K562 (cell line): ENCODE results near the gene CFAP206. TPM values are rescaled to one million over a fixed set of nuclear protein-coding genes. Genes with fewer than 3 reads are reported as not detected.
A peak's percentile ranks its signal among the peaks of the same experiment; 100 is the strongest.

Experiments
- ATF1 ChIP-seq, 2 experiments: fragments of 450-650 bp in 1 of 2; IDR thresholded peaks; 2 replicates each; pipeline ENCODE4 v1.6.1; 2016; ENCODE audit warnings: missing compliant biosample characterization in 1 of 2, missing genetic modification characterization in 1 of 2
- ATF7 ChIP-seq: fragments of 450-650 bp; IDR thresholded peaks from 2 replicates; pipeline ENCODE4 v1.7.1; 2014; ENCODE audit warnings: mild to moderate bottlenecking, moderate library complexity
- CSDE1 ChIP-seq, 2 experiments: fragments of 450-650 bp; IDR thresholded peaks; 2 replicates each; pipeline ENCODE4 v1.6.1; 2016; ENCODE audit warnings: mild to moderate bottlenecking in 1 of 2
- ESRRA ChIP-seq: fragments of 450-650 bp; IDR thresholded peaks from 2 replicates; pipeline ENCODE4 v1.6.1; 2014; ENCODE audit warnings: low read depth, mild to moderate bottlenecking, moderate library complexity, borderline replicate concordance
- KAT2B ChIP-seq: IDR thresholded peaks from one replicate; pipeline ENCODE4 v1.6.1; 2012; ENCODE audit warnings: low read depth, mild to moderate bottlenecking, control low read depth, inconsistent platforms, low read length, moderate library complexity
- L3MBTL2 ChIP-seq: fragments of 450-650 bp; IDR thresholded peaks from 2 replicates; pipeline ENCODE4 v1.6.1; 2016; ENCODE audit warnings: mild to moderate bottlenecking, moderate library complexity
- MAZ ChIP-seq, 2 experiments: fragments of 450-650 bp in 1 of 2; sonication (generic) in 1 of 2; formaldehyde crosslinking; IDR thresholded peaks in 1 of 2; conservative IDR thresholded peaks in 1 of 2; 2 replicates each; pipeline versions ENCODE4 v1.4.0 to v1.5.0; 2020; ENCODE audit warnings: mild to moderate bottlenecking in 1 of 2, missing genetic modification reagents in 1 of 2
- MCM5 ChIP-seq: fragments of 450-650 bp; IDR thresholded peaks from 2 replicates; pipeline ENCODE4 v1.6.1; 2016; ENCODE audit warnings: low read depth
- MCM7 ChIP-seq, 2 experiments: fragments of 450-650 bp; IDR thresholded peaks; 2 replicates each; pipeline ENCODE4 v1.6.1; 2016 to 2018
- MTA1 ChIP-seq: fragments of 450-650 bp; IDR thresholded peaks from 2 replicates; pipeline ENCODE4 v1.6.1; 2017; ENCODE audit warnings: borderline replicate concordance
- POLR2AphosphoS5 ChIP-seq: IDR thresholded peaks from 2 replicates; pipeline ENCODE4 v1.6.1; 2011; ENCODE audit warnings: mild to moderate bottlenecking, low read depth, low read length, moderate library complexity; ENCODE audit not compliant: control insufficient read depth, insufficient read depth
- RBBP5 ChIP-seq: fragments of 200-600 bp; sonication (generic); IDR thresholded peaks from 2 replicates; pipeline ENCODE4 v1.6.1; 2012; ENCODE audit warnings: borderline replicate concordance, mild to moderate bottlenecking, low read length, control low read depth, inconsistent platforms; ENCODE audit not compliant: insufficient read depth, poor library complexity, severe bottlenecking
- RFX1 ChIP-seq: fragments of 450-650 bp; IDR thresholded peaks from 2 replicates; pipeline ENCODE4 v1.6.1; 2016; ENCODE audit warnings: mild to moderate bottlenecking, moderate library complexity
- SMAD3 ChIP-seq: fragments of 450-650 bp; formaldehyde crosslinking; conservative IDR thresholded peaks from 2 replicates; pipeline ENCODE4 v1.4.0; 2020; ENCODE audit warnings: mild to moderate bottlenecking
- SMAD4 ChIP-seq: fragments of 250-450 bp; sonication (Bioruptor Pico); conservative IDR thresholded peaks from 2 replicates; pipeline ENCODE4 v1.8.0; 2021; ENCODE audit warnings: inconsistent platforms, mild to moderate bottlenecking, moderate library complexity
- TAF9B ChIP-seq: fragments of 450-650 bp; IDR thresholded peaks from 2 replicates; pipeline ENCODE4 v1.6.1; 2018; ENCODE audit warnings: mild to moderate bottlenecking; ENCODE audit not compliant: partially characterized antibody
- TBP ChIP-seq: optimal IDR thresholded peaks from 2 replicates; pipeline ENCODE3; 2011; ENCODE audit warnings: low read depth, low read length, improper control_type of control experiment
- ZBTB2 ChIP-seq: fragments of 450-650 bp; IDR thresholded peaks from 2 replicates; pipeline ENCODE4 v1.6.1; 2016; ENCODE audit warnings: antibody characterized with exemption
- ZNF324 ChIP-seq: fragments of 250-450 bp; sonication (Bioruptor Pico); IDR thresholded peaks from 2 replicates; pipeline ENCODE4 v1.4.0; 2020; ENCODE audit warnings: mild to moderate bottlenecking
- ZNF589 ChIP-seq: fragments of 200-800 bp; sonication (Bioruptor generic); IDR thresholded peaks from 2 replicates; pipeline ENCODE4 v1.6.1; 2016; ENCODE audit warnings: low read depth, missing genetic modification characterization, missing compliant biosample characterization
- ZNF766 ChIP-seq: fragments of 200-800 bp; sonication (Bioruptor generic); conservative IDR thresholded peaks from 2 replicates; pipeline ENCODE4 v1.6.1; 2016; ENCODE audit warnings: missing genetic modification characterization, missing compliant biosample characterization
- polyA plus RNA-seq, 8 experiments: library from polyadenylated mRNA; depleted of rRNA in 4 of 8; stranded (reverse) in 5 of 8; unstranded in 3 of 8; fragments of >200 nt; fragmentation: Nextera tagmentation in 2 of 8; fragmentation: Illumina TruSeq in 1 of 8; extraction: Ambion mirVana in 2 of 8; extraction: Trizol in 1 of 8; gene quantifications; 2 replicates each; pipeline versions ENCODE4 v1.2.1 to v1.2.3, GENCODE V29; 2011 to 2014; ENCODE audit warnings: inconsistent platforms in 1 of 8, missing spikeins in 1 of 8
- total RNA-seq, 7 experiments: library from RNA; depleted of rRNA in 6 of 7; stranded (reverse); fragments of >200 nt in 6 of 7; fragmentation: Illumina TruSeq in 2 of 7; extraction: Trizol in 2 of 7; gene quantifications; 2 replicates each; pipeline versions ENCODE4 v1.2.1 to v1.2.3, GENCODE V29; 2011 to 2021; ENCODE audit warnings: low replicate concordance in 1 of 7
- TF ChIP-seq, protein P1 (sequence below), 2 experiments: fragments of 250-450 bp in 1 of 2; fragments of 450-650 bp in 1 of 2; sonication (Bioruptor Pico) in 1 of 2; IDR thresholded peaks; 2 replicates each; pipeline versions ENCODE4 v1.6.1 to v1.8.0; 2016 to 2021; ENCODE audit warnings: mild to moderate bottlenecking in 2 of 2, moderate library complexity in 2 of 2, missing compliant biosample characterization in 1 of 2, missing genetic modification characterization in 1 of 2
- TF ChIP-seq, protein P2 (sequence below): fragments of 450-650 bp; formaldehyde crosslinking; IDR thresholded peaks from 2 replicates; pipeline ENCODE4 v1.4.0; 2020; ENCODE audit warnings: mild to moderate bottlenecking, moderate library complexity

CFAP206 gene
- total and polyA plus RNA-seq, 9 of the 15 experiments (the other 6 are each of a cell fraction or from before 2014, with no cell fraction given), result 0.06 to 0.33 (median 0.18) TPM; not detected in 2

DNA sequence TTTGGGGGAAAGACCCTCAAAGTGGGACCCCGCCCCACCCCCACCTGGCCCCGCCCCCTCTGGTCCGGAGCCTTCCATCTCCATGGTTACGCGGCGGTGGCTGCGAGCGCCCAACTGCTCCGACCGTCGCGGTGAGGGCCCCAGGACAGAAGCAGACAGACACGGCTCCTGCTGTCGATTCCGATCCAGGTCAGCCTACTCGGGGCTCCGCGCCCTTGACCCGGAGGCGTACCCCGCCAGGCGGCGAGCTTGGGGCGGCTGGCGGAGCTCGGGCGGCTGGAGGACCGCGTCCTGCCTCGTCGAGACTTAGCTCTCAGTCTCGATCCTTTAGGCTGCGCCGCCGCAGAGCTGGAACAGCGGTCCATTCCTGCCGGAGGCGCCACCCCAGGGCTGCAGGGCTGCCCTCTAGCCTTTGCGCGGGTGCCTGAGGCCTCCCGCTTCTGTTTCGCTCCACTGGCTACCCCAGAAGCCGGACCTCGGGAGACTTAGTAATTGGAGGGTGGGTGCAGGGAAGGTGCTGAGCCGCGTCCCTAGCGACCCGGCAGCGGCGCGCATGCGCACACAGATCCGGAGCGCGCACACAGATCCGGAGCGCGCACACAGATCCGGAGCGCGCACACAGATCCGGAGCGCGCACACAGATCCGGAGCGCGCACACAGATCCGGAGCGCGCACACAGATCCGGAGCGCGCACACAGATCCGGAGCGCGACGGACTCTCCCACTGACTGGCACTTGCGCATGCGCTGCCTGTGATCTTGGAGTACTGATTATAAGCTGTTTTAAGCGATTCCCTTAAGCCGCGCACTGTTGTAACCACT, at the start of gene CFAP206 (continued):
- TF ChIP-seq ZNF589 (CRISPR knock-in tag) (peak; percentile 73), RBBP5 (peak; percentile 73), MCM7 (IDR thresholded peaks at IDR 0.05) (no peak), ATF1 (CRISPR knock-in tag; IDR thresholded peaks at IDR 0.05) (no peak), ATF1 (tag; IDR thresholded peaks at IDR 0.05) (peak; percentile 31; the same call in 1 of the 2 replicates), SMAD4 (peak; percentile 75), POLR2AphosphoS5 (no peak), TBP (peak; percentile 52), L3MBTL2 (peak; percentile 8; the same call in 1 of the 2 replicates), ZNF766 (peak; percentile 81), ZBTB2 (peak; percentile 96), SMAD3 (CRISPR knock-in tag) (no peak), MTA1 (no peak), ATF7 (peak; percentile 47; the same call in 1 of the 2 replicates), RFX1 (peak; percentile 89), TAF9B (no peak), ZNF324 (CRISPR knock-in tag) (no peak), MCM5 (no peak), MAZ (CRISPR knock-in tag; conservative IDR thresholded peaks at IDR 0.05 in 1 of 2, IDR thresholded peaks at IDR 0.05 in 1 of 2) (peak in 1 of 2 experiments; percentile 65; a peak in 1 of 4 replicates), CSDE1 (IDR thresholded peaks at IDR 0.05) (peak in 1 of 2 experiments; percentile 24; a peak in 1 of 4 replicates), ESRRA (peak; percentile 40; the same call in 1 of the 2 replicates), KAT2B (peak; percentile 31)
- TF ChIP-seq, protein P1, sequence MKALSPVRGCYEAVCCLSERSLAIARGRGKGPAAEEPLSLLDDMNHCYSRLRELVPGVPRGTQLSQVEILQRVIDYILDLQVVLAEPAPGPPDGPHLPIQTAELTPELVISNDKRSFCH (CRISPR knock-in tag; IDR thresholded peaks at IDR 0.05), result no peak
- TF ChIP-seq, protein P1 (tag; IDR thresholded peaks at IDR 0.05), result no peak
- TF ChIP-seq, protein P2, sequence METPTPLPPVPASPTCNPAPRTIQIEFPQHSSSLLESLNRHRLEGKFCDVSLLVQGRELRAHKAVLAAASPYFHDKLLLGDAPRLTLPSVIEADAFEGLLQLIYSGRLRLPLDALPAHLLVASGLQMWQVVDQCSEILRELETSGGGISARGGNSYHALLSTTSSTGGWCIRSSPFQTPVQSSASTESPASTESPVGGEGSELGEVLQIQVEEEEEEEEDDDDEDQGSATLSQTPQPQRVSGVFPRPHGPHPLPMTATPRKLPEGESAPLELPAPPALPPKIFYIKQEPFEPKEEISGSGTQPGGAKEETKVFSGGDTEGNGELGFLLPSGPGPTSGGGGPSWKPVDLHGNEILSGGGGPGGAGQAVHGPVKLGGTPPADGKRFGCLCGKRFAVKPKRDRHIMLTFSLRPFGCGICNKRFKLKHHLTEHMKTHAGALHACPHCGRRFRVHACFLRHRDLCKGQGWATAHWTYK, result peak; percentile 76; the same call in 1 of the 2 replicates
- TF ChIP-seq, all 486 proteins: peak for 78
